Immature natural killer cell (primary cell): ENCODE results near the gene TMEM8B. TPM values are rescaled to one million over a fixed set of nuclear protein-coding genes. Genes with fewer than 3 reads are reported as not detected.

Experiments
- DNase-seq, 3 donors: peaks; one replicate each; pipeline ENCODE4 v3.0.0; 2022; ENCODE audit warnings: mixed read lengths in 1 of 3
- H3K27ac Mint-ChIP-seq, 6 donors: one replicate each; pipeline ENCODE4 v1.8.0; 2020; ENCODE audit warnings: mixed read lengths in 6 of 6, mild to moderate bottlenecking in 5 of 6, inconsistent platforms in 4 of 6, moderate library complexity in 3 of 6
- H3K27me3 Mint-ChIP-seq, 3 donors: one replicate each; pipeline ENCODE4 v1.8.0; 2020 to 2021; ENCODE audit warnings: low read depth in 3 of 3, mild to moderate bottlenecking in 3 of 3, mixed read lengths in 3 of 3, moderate library complexity in 3 of 3, inconsistent platforms in 1 of 3
- H3K36me3 Mint-ChIP-seq, 3 donors: one replicate each; pipeline ENCODE4 v1.8.0; 2020; ENCODE audit warnings: mixed read lengths in 3 of 3, inconsistent platforms in 2 of 3, mild to moderate bottlenecking in 2 of 3
- H3K4me1 Mint-ChIP-seq, 2 donors: one replicate each; pipeline ENCODE4 v1.8.0; 2020; ENCODE audit warnings: inconsistent platforms in 2 of 2, mild to moderate bottlenecking in 2 of 2, mixed read lengths in 2 of 2, moderate library complexity in 1 of 2
- H3K4me3 Mint-ChIP-seq, 5 donors: one replicate each; pipeline ENCODE4 v1.8.0; 2020; ENCODE audit warnings: mild to moderate bottlenecking in 5 of 5, mixed read lengths in 5 of 5, inconsistent platforms in 3 of 5, moderate library complexity in 3 of 5
- H3K9me3 Mint-ChIP-seq, 6 donors: one replicate each; pipeline ENCODE4 v1.8.0; 2020; ENCODE audit warnings: mild to moderate bottlenecking in 6 of 6, mixed read lengths in 6 of 6, inconsistent platforms in 4 of 6, moderate library complexity in 3 of 6
- polyA plus RNA-seq, 3 donors: library from polyadenylated mRNA; unstranded; fragments of 300-500 nt; fragmentation: Illumina TruSeq; gene quantifications; one replicate each; pipeline ENCODE4 v1.2.3, GENCODE V29; 2021

The TMEM8B gene
- polyA plus RNA-seq, 3 donors from 2014 or later, result 1.1 to 2.1 (median 1.6) TPM

DNA sequence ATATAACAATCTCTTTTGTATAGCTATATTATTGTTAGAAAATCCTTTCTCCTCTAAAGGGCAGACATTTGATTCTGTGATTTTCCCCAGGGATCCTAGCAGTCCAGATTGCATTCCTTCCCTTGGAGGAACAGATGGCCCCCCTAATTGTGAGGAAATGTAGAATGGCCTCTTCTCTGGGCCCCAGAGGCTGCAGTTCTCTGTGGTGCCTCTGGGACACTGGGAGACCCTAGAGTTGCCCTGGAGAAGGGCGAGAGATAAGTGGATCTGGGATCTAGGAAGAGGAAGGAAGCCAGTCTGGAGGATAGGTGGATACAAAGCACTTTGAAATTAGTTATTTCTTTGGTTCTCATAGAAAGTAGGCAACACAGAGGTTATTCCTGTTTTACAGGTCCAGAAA, 12.3 kb upstream of the TMEM8B start:
- Mint-ChIP-seq H3K27ac (no peak overlapping the region), H3K9me3 (no peaks in the 10 kb centered on the region), H3K27me3 (peaks cover 13 to 17% (median 16%) of the 10 kb centered on the region in 3 donors), H3K4me3 (peak overlapping the region in 3 of 5 donors; percentile 31 to 96 (median 63)), H3K4me1 (peaks cover 35 to 36% of the 10 kb centered on the region in 2 donors), H3K36me3 (no peaks in the 10 kb centered on the region)
- DNase-seq, result no peak

DNA sequence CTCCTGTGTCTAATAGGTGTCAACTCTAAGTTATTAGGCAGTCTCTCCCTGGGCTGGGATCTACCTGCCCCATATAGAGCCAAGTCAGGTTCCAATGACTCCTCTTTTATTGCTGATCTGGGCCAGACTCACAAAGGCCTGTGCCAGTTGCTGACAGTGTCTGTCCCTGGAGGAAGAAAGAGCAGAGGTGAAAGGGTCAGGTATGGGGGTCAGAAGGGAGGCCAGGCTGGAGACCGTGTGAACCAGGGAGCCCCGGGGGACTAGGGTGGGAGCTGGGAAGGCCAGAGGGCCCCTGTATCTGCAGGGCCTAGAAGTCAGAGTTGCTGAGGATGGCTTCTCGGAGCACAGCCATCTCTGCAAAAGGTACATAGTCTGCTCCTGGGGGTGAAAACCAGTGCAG, 10.7 kb upstream of the TMEM8B start:
- DNase-seq, result no peak
- H3K9me3 Mint-ChIP-seq, result no peaks in the 10 kb centered on the region
- H3K27me3 Mint-ChIP-seq, result peaks cover 7 to 10% (median 8%) of the 10 kb centered on the region in 3 donors
- H3K36me3 Mint-ChIP-seq, result no peaks in the 10 kb centered on the region
- peaks cover 20 to 21% of the 10 kb centered on the region in 2 donors for H3K4me1 Mint-ChIP-seq
- H3K4me3 Mint-ChIP-seq, result no peak overlapping the region
- H3K27ac Mint-ChIP-seq, result peak overlapping the region in 1 of 6 donors; percentile 18

DNA sequence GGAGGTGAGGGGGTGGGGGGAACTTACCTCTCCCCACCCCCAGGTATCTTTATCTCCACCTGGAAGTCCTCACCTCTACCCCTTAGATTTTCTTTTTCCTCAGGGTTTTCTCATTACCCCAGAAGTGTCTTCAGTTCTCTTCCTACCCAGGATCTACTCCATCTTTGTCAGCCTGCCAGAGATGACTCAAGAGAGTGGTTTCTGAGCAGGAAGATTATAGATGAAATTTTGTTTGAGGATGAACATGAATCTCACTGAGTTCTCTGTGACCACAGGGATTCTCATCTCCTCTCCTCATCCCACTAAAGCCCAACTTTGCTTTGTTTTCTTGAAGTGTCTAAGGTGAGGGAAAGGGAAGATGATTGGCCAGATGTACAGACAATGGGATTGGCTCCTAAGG, 9.0 kb upstream of the TMEM8B start:
- DNase-seq, result no peak
- H3K9me3 Mint-ChIP-seq, result no peaks in the 10 kb centered on the region
- H3K4me3 Mint-ChIP-seq, result no peak overlapping the region
- peaks cover 8% of the 10 kb centered on the region in 2 donors for H3K4me1 Mint-ChIP-seq
- peaks cover 6 to 7% (median 7%) of the 10 kb centered on the region in 3 donors for H3K27me3 Mint-ChIP-seq
- H3K27ac Mint-ChIP-seq, result no peak overlapping the region
- H3K36me3 Mint-ChIP-seq, result no peaks in the 10 kb centered on the region

DNA sequence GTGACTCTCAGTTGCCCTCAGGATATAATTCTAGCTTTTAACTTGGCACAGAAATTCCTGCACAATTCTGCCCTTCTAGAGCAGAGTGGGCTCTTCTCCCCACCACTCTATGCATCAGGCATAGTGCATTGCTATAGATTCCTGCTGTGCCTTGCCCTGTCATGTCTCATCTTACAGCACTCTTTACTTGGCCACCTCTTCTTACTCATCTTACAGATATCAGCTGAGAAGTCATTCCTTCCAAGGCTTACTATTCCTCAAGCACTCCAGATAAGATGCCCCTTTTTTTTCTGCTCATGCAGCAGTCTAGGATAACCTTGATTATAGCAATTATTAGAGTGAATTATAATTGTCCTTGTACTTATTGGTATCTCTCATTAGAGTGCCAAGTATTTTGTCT, 6.1 kb upstream of the TMEM8B start:
- Mint-ChIP-seq H3K4me3 (no peak overlapping the region), H3K9me3 (no peaks in the 10 kb centered on the region), H3K36me3 (no peaks in the 10 kb centered on the region), H3K27ac (no peak overlapping the region), H3K4me1 (peaks cover 0 to 6% of the 10 kb centered on the region in 2 donors), H3K27me3 (peaks cover 0 to 1% (median 0%) of the 10 kb centered on the region in 3 donors)
- DNase-seq, result no peak

DNA sequence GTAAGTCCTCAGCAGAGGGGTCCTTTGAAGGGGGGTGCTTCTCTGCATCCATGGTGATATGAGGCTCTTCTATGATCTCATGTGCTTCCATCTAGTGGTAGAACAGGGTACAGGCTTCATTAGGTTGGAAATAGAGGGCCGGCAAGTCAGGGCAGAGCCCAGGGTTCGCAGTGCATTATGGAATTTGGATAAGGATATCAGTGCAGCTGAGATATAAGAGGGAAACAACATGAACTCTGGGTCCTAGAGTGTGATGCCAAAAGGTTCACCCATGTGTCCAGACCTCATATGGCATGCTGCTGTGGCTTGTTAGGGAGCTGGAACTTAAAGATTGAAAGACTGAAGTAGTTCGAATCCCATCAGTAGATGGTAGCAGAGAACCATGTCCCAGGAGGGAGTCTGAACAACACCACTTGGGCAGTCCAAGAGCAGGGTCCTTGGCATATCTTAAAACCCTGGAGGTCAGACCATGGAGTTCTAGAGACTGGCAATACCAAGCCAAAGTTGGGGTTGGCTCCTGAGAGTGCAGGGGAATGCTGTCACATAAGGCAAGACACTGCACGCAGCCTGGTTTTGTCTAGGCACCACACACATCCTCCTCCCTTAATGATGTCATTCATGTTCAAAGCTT, 2.8 kb upstream of the TMEM8B start:
- peak overlapping the region in 4 of 5 donors; percentile 14 to 51 (median 32) for H3K4me3 Mint-ChIP-seq

DNA sequence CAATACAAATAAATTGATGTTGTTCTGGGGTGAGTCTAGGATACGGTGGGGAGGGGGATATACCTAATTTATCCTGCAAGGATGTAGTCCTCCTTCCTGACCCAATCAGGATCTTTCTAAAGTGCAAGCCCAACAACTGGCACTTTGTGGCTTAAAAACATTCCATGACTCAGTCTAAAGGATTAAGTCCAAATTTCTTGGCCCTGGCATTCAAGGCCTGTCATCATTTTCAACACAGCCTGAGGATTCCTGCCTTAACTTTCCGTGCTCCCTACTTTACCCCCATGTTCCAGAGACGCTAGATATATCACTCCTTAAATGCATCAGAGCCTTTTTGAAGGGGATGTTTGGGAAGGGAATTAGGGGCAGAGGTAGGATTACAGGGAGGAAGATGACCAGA, 1.5 kb upstream of the TMEM8B start:
- Mint-ChIP-seq H3K4me1 (peaks cover 13 to 26% of the 10 kb centered on the region in 2 donors), H3K27ac (peak overlapping the region in 3 of 6 donors; percentile 23 to 83 (median 60)), H3K9me3 (no peaks in the 10 kb centered on the region), H3K27me3 (peaks cover 0 to 4% (median 4%) of the 10 kb centered on the region in 3 donors), H3K36me3 (no peaks in the 10 kb centered on the region), H3K4me3 (peak overlapping the region; percentile 43 to 98 (median 90))
- DNase-seq, result no peak

More for the DNA sequence above, 2.8 kb upstream of the TMEM8B start:
- Mint-ChIP-seq H3K4me1 (peaks cover 13 to 26% of the 10 kb centered on the region in 2 donors), H3K9me3 (no peaks in the 10 kb centered on the region), H3K27me3 (peaks cover 0 to 4% (median 4%) of the 10 kb centered on the region in 3 donors), H3K36me3 (no peaks in the 10 kb centered on the region), H3K27ac (peak overlapping the region in 2 of 6 donors; percentile 5 to 83)
- peak; percentile 45 to 53 (median 49) for DNase-seq

DNA sequence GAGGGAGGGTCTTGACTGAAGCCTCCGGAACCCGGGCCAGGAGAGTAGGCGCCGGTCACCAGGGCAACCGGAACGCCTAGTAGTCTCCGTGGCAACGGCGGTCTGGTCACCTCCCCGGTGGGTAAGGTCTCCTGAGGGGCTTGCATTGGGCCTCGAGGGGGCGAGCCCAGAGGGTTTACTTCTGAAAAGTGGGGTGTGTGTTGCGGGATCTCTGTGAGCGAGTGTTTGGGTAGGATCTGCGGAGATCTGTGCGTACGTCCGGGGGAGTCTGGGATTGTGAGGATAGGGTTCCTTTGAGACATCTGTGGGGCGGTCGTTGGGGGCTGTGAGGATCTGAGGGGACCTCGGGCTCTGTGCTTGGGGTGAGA, 328 bp upstream of the TMEM8B start, which contains the start of gene FAM221B:
Gene FAM221B (minus strand): TSS at position 17 of the 368 bp plus-strand sequence. CDS start 2,571 bp downstream, outside the sequence.
- no peaks in the 10 kb centered on the region for H3K9me3 Mint-ChIP-seq
- peak within 1 kb of the TSS; percentile 65 to 95 (median 92) for H3K27ac Mint-ChIP-seq
- H3K4me3 Mint-ChIP-seq, result peak within 1 kb of the TSS; percentile 90 to 98 (median 96)
- DNase-seq, result no peak
- peaks cover 13 to 26% of the 10 kb centered on the region in 2 donors for H3K4me1 Mint-ChIP-seq
- H3K36me3 Mint-ChIP-seq, result no peaks in the 10 kb centered on the region
- peaks cover 3 to 4% (median 4%) of the 10 kb centered on the region in 3 donors for H3K27me3 Mint-ChIP-seq

DNA sequence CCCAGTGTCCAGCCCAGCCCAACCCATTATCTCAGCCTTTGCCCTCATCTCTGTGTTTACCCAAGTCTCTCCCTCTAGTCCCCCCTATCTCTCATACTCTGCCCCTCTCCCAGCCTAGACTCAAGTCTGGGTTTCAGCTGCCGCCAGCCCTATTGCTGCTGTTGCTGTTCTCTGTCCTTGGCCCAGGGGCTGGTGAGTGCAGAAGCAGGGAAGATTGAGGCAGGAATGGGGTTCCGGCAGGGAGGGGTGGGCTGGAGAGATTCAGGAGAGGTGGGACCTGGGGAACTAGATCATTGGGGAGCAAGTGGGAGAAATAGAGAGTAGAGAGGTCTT, 702 bp downstream of the TMEM8B start:
- peak overlapping the region; percentile 75 to 85 (median 83) for H3K4me3 Mint-ChIP-seq

DNA sequence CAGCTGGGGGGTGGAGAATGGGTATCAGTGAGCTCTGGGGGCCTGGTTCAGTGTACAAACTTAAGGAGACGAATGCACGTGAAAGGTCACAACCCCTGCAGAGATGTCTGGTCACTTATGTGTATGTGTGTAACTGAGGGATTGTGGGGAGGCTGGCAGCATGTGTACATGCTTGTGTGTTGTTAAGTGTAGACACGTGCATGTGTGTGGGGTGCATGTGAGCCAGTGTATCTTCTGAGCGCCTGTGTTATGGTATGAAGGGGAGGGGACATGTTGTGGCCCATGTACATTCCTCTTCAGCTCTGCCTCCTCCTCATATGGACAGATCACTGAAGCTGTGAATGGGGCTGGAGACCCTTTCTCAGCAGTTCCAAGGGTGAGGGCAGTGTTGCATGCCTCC, 2.0 kb downstream of the TMEM8B start:
- Mint-ChIP-seq H3K27ac (peak overlapping the region in 1 of 6 donors; percentile 17), H3K36me3 (no peaks in the 10 kb centered on the region), H3K27me3 (peaks cover 3 to 8% (median 4%) of the 10 kb centered on the region in 3 donors), H3K9me3 (no peaks in the 10 kb centered on the region), H3K4me1 (peaks cover 13 to 23% of the 10 kb centered on the region in 2 donors), H3K4me3 (peak overlapping the region in 3 of 5 donors; percentile 15 to 53 (median 49))
- DNase-seq, result no peak

More for the DNA sequence above, 702 bp downstream of the TMEM8B start:
- Mint-ChIP-seq H3K27ac (peak overlapping the region; percentile 13 to 93 (median 85)), H3K9me3 (no peaks in the 10 kb centered on the region), H3K4me1 (peaks cover 13 to 26% of the 10 kb centered on the region in 2 donors), H3K27me3 (peaks cover 3 to 4% (median 4%) of the 10 kb centered on the region in 3 donors), H3K36me3 (no peaks in the 10 kb centered on the region)
- DNase-seq, result no peak

DNA sequence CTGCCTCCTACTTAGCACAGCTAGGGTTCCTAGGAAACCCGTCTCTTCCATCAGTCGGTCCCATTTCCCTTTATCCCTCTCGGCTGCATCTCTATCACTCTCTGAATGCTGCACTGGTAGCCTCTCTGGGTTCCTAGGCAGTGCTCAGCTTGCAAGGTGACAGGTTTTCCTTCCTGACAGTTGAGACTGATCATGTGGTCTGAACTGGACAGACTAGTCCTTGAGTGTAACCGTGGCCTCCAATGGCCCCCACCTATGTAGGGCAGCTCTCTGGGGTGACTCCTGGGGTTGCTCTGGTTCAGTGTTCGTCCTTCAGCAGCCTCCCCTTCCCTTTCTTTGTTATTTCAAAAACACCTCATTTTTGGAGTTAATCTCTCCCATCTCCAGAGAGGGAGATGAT, 3.8 kb downstream of the TMEM8B start:
- H3K4me1 Mint-ChIP-seq, result peaks cover 13 to 21% of the 10 kb centered on the region in 2 donors
- H3K36me3 Mint-ChIP-seq, result no peaks in the 10 kb centered on the region
- peaks cover 3 to 8% (median 4%) of the 10 kb centered on the region in 3 donors for H3K27me3 Mint-ChIP-seq
- H3K9me3 Mint-ChIP-seq, result no peaks in the 10 kb centered on the region
- H3K27ac Mint-ChIP-seq, result peak overlapping the region in 1 of 6 donors; percentile 38
- H3K4me3 Mint-ChIP-seq, result no peak overlapping the region
- DNase-seq, result no peak

DNA sequence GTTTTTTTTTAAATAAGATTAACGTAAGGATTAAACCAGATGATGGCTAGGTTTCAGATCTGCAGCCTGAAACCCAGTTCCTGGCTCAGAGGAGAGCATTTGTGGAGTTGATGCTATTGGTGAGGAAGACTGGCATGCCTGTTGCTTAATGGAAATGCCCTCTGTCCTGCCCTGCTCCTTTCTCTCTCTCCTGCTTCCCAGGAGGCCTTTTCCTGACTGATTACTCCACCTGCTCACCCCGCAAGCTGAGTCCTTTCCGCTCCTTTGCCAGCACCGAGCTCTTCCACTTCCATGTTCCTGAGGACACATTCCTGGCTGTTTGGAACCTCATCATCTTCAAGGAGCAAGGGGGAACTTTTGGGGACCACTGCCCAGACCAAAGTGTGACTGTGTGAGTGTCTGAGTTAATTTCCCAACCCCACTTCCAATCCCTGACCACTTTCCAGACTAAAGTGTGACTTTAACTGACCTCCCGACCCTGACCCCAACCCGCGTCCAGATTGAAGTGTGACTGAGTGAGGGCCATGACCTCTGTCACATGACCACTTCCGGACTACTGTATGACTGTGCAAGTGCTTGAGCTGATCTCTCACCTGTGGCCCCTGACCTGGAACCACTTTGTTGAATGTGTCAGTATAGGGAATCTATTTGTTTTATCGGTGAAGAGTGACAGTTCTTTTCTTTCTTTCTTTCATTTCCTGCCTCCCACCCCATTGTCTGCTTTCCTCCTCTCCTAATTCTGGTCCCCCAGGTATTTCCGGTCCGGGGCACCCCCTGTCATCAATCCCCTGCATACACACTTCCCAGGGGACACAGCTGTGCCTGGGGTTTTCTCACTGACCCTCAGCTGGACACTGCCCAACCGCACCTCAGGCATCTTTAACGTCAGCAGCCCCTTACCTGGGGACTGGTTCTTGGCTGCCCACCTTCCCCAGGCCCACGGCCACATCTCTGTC, 5.5 kb downstream of the TMEM8B start:
- Mint-ChIP-seq H3K9me3 (no peaks in the 10 kb centered on the region), H3K4me3 (no peak overlapping the region), H3K36me3 (no peaks in the 10 kb centered on the region), H3K4me1 (peaks cover 4 to 9% of the 10 kb centered on the region in 2 donors), H3K27me3 (peaks cover 0 to 7% (median 3%) of the 10 kb centered on the region in 3 donors), H3K27ac (no peak overlapping the region)
- DNase-seq, result no peak

DNA sequence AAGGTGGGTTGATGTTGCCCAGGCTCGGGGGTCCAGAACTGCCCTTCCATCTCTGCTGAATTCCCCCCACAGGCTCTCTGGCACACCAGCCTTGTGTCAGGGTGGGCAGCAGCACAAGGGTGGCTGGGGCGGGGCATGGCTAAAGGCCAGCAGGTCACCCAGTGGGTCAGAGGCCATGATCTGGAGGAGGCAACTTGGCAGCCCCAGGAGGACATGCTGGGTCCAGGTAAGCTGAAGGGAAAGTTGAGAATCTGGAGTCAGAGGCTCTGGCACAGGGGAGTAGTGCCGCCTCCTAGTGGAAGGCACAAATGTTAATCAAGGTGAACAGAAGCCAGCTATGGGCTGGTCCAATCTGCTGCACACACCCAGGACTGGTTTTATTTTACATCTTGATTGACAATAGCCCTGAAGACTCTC, 6.2 kb downstream of the TMEM8B start:
- no peak for DNase-seq
- peaks cover 0 to 7% (median 3%) of the 10 kb centered on the region in 3 donors for H3K27me3 Mint-ChIP-seq
- H3K4me1 Mint-ChIP-seq, result peaks cover 0 to 2% of the 10 kb centered on the region in 2 donors
- H3K27ac Mint-ChIP-seq, result no peak overlapping the region
- H3K4me3 Mint-ChIP-seq, result no peak overlapping the region
- H3K36me3 Mint-ChIP-seq, result no peaks in the 10 kb centered on the region
- H3K9me3 Mint-ChIP-seq, result no peaks in the 10 kb centered on the region

DNA sequence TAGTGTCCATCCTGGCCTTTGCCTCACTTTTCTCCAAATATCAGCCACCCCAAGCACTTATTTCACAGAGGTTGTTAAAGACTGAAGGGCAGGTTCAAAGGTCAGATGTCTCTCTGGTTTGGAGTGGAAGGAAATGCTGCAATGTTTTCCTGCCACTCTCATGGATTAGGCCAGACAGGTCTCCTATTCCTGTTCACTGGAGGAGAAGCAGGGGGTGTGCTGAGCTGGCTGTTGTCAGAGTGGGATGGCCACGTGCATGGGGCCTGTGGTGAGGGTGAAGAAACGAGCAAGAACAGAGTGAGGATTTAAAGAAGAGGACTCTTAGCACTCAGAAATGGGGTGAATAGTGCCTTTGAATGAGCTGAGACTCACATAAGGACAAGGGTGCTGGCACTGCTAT, 6.7 kb downstream of the TMEM8B start:
- H3K27me3 Mint-ChIP-seq, result peaks cover 0 to 7% (median 3%) of the 10 kb centered on the region in 3 donors
- H3K4me3 Mint-ChIP-seq, result no peak overlapping the region
- H3K27ac Mint-ChIP-seq, result no peak overlapping the region
- no peaks in the 10 kb centered on the region for H3K36me3 Mint-ChIP-seq
- no peaks in the 10 kb centered on the region for H3K9me3 Mint-ChIP-seq
- DNase-seq, result no peak
- H3K4me1 Mint-ChIP-seq, result no peaks in the 10 kb centered on the region

DNA sequence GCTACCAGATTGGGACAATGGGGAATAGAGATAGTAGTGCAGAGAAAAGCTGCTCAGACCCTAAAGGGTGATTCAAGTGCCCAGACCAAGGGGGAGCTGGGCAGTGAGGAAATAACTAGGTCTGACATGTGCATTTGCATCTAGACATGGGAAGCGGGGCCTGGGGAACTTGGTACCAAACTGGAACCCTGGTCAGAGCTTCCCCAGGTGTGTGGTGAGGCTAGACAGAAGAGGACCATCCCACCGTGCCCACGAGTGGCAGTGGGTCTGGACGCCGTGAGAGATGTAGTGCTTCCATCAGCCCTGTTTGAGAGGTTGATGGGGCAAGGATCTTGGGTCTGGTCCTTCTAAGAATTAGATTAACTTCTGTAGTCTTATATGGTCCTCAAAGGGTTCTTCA, 7.6 kb downstream of the TMEM8B start:
- DNase-seq, result no peak
- H3K27ac Mint-ChIP-seq, result peak overlapping the region in 1 of 6 donors; percentile 6
- no peaks in the 10 kb centered on the region for H3K4me1 Mint-ChIP-seq
- H3K36me3 Mint-ChIP-seq, result no peaks in the 10 kb centered on the region
- H3K4me3 Mint-ChIP-seq, result no peak overlapping the region
- peaks cover 0 to 7% (median 3%) of the 10 kb centered on the region in 3 donors for H3K27me3 Mint-ChIP-seq
- no peaks in the 10 kb centered on the region for H3K9me3 Mint-ChIP-seq
